GM04504 (cell line): ENCODE measurements around the gene SLC25A25.
A peak's percentile ranks its signal among the peaks of the same experiment; 100 is the strongest.
"Not testable (repeated sequence)": the region's sequence is repeated elsewhere in the genome, so short reads cannot be mapped to it uniquely, and the experiment has no call there.

Experiments
- DNase-seq: peaks from one replicate; pipeline ENCODE4 v3.0.0-alpha.2; 2012; ENCODE audit warnings: low read depth

SLC25A25 gene

GRCh38 chr9:128067645-128068385 lies at the start of gene SLC25A25:
Gene SLC25A25 (plus strand): TSS chr9:128068232. CDS start chr9:128068320, 88 bp downstream.
- peak; percentile 99 for DNase-seq

GRCh38 chr9:128020692-128021091 lies 47.3 kb upstream of the SLC25A25 start:
- DNase-seq: no peak

- no peak for DNase-seq
Measured at GRCh38 chr9:128021098-128021497, 46.9 kb upstream of the SLC25A25 start.

DNA sequence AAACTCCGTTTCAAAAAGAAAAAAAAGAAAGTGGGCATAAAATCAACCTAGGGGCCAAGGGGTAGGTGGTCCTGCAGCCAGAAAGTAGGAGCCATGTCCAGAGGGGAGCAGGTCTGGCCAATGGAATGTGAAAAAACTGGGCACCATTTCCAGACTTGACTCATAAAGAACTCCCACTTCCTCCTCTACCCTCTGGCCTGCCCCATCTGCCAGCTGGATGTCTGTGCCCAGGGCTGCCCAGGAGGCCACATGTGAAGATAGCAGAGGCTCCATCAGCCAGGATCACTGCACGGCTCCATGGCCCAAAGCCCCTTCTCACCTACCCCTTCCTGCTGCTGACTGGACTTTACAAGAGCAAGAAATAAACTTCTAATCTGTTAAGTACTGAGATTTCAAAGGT lies 45.1 kb upstream of the SLC25A25 start:
- DNase-seq: no peak

- DNase-seq: not testable (repeated sequence)
Measured at GRCh38 chr9:128023671-128024070, 44.4 kb upstream of the SLC25A25 start.

- DNase-seq: no peak
Measured at GRCh38 chr9:128024761-128025308, 43.2 kb upstream of the SLC25A25 start.

DNA sequence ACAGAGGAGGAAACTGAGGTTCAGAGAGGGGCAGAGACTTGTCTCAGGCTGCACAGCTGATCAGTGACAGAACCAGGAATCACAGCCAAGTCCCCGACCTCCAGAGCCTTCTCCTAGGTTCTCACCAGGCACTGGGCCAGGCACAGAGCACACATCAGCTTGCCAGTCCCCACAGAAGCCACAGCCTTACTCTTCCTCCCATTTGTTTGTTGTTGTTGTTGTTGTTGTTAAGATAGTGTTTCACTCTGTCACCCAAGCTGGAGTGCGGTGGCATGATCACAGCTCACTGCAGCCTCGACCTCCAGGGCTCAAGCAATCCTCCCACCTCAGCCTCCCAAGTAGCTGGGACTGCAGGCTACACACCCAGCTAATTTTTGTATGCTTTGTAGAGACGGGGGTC lies 42.3 kb upstream of the SLC25A25 start:
- DNase-seq: no peak

- no peak for DNase-seq
Measured at GRCh38 chr9:128026255-128026772, 41.7 kb upstream of the SLC25A25 start.

GRCh38 chr9:128026773-128027541 lies 41.1 kb upstream of the SLC25A25 start:
- no peak for DNase-seq

DNA sequence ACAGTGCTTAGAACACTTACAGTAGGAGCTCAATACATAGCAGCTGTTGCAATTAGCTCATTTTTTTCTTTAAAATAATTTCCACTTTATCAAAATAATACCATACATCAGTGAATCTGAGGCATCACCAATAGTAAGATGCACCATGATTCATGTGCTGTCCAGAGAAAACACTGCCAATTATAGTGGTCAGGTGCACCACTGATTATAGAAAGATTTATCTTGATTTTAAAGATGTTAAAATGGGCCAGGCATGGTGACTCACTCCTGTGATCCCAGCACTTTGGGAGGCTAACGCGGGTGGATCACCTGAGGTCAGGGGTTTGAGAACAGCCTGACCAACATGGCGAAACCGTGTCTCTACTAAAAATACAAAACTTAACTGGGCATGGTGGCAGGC lies 40.3 kb upstream of the SLC25A25 start:
- DNase-seq: no peak

DNA sequence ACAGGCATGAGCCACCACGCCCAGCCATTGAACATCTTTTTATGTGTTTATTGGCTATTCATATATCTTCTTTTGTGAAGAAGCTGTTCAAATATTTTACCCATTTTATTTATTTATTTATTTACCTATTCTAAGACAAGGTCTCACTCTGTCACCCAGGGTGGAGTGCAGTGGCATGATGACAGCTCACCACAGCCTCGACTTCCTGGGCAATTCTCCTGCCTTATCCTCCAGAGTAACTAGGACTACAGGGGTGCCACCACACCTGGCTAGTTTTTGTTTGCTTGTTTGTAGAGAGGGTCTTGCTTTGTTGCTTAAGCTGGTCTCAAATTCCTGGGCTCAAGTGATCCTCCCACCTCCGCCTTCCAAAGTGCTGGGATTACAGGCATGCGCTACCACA lies 34.4 kb upstream of the SLC25A25 start:
- no peak for DNase-seq

GRCh38 chr9:128034821-128035652 lies 33.0 kb upstream of the SLC25A25 start:
- peak; percentile 62 for DNase-seq

DNA sequence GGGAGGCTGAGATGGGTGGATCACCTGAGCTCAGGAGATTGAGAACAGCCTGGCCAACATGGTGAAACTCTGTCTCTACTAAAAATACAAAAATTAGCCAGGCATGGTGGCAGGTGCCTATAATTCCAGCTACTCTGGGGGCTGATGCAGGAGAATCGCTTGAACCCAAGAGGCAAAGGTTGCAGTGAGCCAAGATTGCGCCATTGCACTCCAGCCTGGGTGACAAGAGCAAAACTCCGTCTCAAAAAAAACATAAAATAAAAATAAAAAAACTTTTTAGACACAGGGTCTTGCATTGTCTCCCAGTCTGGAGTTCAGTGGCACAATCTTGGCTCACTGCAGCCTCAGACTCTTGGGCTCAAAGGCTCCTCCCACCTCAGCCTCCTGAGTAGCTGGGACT lies 31.5 kb upstream of the SLC25A25 start:
- not testable (repeated sequence) for DNase-seq

GRCh38 chr9:128040783-128041182 lies 27.2 kb upstream of the SLC25A25 start:
- DNase-seq: not testable (repeated sequence)

DNA sequence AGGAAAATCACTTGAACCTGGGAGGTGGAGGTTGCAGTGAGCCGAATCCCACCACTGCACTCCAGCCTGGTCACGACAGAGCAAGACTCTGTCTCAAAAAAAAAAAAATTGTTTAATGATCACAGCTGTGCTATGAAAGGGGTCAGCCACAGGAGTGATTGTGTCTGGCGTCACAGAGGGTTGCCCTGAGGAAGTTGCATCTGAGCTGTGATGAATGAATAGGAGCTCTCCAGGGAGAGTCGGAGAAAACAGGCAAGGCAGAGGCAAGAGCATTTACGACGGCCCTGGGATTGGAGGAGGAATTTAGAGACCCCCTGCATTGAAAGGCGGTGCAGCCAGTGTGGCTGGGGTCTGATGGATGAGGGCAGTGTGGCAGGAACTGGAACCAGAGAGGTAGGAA lies 26.0 kb upstream of the SLC25A25 start:
- DNase-seq: no peak

- DNase-seq: no peak
Measured at GRCh38 chr9:128043467-128043868, 24.6 kb upstream of the SLC25A25 start.

- not testable (repeated sequence) for DNase-seq
Measured at GRCh38 chr9:128045409-128045808, 22.6 kb upstream of the SLC25A25 start.

- DNase-seq: no peak
Measured at GRCh38 chr9:128045831-128046230, 22.2 kb upstream of the SLC25A25 start.

- no peak for DNase-seq
Measured at GRCh38 chr9:128047231-128047630, 20.8 kb upstream of the SLC25A25 start.

DNA sequence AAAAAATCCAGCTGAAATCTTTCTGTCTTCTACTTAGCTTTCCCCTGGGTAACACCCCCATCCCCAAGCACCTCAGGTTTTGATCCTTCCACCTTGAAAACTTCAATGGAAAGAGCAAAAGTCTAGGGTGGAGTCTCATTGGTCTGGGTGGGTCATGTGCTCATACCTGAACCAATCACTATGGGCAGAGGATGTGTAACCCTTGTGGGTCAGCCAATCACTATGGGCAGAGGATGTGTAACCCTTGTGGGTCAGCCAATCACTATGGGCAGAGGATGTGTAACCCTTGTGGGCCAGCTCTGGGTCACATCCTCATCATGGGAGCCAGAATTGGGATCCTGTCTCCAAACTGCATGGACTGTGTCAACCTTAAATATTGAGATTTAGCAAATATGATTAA lies 19.4 kb upstream of the SLC25A25 start:
- no peak for DNase-seq

- DNase-seq: no peak
Measured at GRCh38 chr9:128049843-128050242, 18.2 kb upstream of the SLC25A25 start.
